Stimulated activated CD4-positive, alpha-beta T cell treated with anti-CD3 and anti-CD28 coated beads, Interleukin-12 subunit alpha, Interleukin-12 subunit beta, amount 100 ng/mL, for 24 hours (primary cell): ENCODE measurements around the gene STARD13.
"Not testable (repeated sequence)": the region's sequence is repeated elsewhere in the genome, so short reads cannot be mapped to it uniquely, and the experiment has no call there.

Experiments used
- DNase-seq, 2 experiments: peaks; one replicate each; pipeline ENCODE4 v3.0.0-alpha.2; 2020; ENCODE audit warnings: low read depth in 2 of 2

Gene STARD13

GRCh38 chr13:33178209-33178840, 107.2 kb downstream of the STARD13 start:
- DNase-seq: no peak

- DNase-seq: not testable (repeated sequence)
Observed at GRCh38 chr13:33177340-33178208, 108.0 kb downstream of the STARD13 start.

- DNase-seq: no peak
Observed at GRCh38 chr13:33176526-33176925, 109.0 kb downstream of the STARD13 start.

- no peak for DNase-seq
Observed at GRCh38 chr13:33175991-33176390, 109.6 kb downstream of the STARD13 start.

- DNase-seq: no peak
Observed at GRCh38 chr13:33174931-33175330, 110.6 kb downstream of the STARD13 start.

GRCh38 chr13:33174491-33174890, 111.1 kb downstream of the STARD13 start:
- no peak for DNase-seq

GRCh38 chr13:33172911-33173310, 112.6 kb downstream of the STARD13 start:
- DNase-seq: no peak

GRCh38 chr13:33172400-33172799, 113.2 kb downstream of the STARD13 start:
- no peak for DNase-seq

GRCh38 chr13:33169273-33169980, 116.1 kb downstream of the STARD13 start:
- DNase-seq: no peak

GRCh38 chr13:33168321-33168960, 117.1 kb downstream of the STARD13 start:
- no peak for DNase-seq

- DNase-seq: no peak
Observed at GRCh38 chr13:33167491-33167890, 118.1 kb downstream of the STARD13 start.

- no peak for DNase-seq
Observed at GRCh38 chr13:33165787-33166186, 119.8 kb downstream of the STARD13 start.

- no peak for DNase-seq
Observed at GRCh38 chr13:33164331-33164730, 121.2 kb downstream of the STARD13 start.

- not testable (repeated sequence) for DNase-seq
Observed at GRCh38 chr13:33162725-33163124, 122.8 kb downstream of the STARD13 start.

- no peak for DNase-seq
Observed at GRCh38 chr13:33158816-33159215, 126.7 kb downstream of the STARD13 start.

- DNase-seq: no peak
Observed at GRCh38 chr13:33158271-33158670, 127.3 kb downstream of the STARD13 start.

- DNase-seq: no peak
Observed at GRCh38 chr13:33154911-33155310, 130.6 kb downstream of the STARD13 start.

- DNase-seq: no peak
Observed at GRCh38 chr13:33153421-33154404, 131.8 kb downstream of the STARD13 start.

GRCh38 chr13:33152389-33152788, 133.2 kb downstream of the STARD13 start:
- no peak for DNase-seq

GRCh38 chr13:33150662-33151061, 134.9 kb downstream of the STARD13 start:
- DNase-seq: no peak

GRCh38 chr13:33150126-33150525, 135.4 kb downstream of the STARD13 start:
- no peak for DNase-seq
